GM12865 (cell line): ENCODE results near the gene NHSL1.

Experiments
- DNase-seq: peaks from one replicate; pipeline ENCODE4 v3.0.0; 2010; ENCODE audit warnings: low read depth
- H3K4me3 ChIP-seq: 2 replicates; pipeline ENCODE4 v1.5.1; 2011; ENCODE audit warnings: mild to moderate bottlenecking, low read depth, low read length, control low read depth
- CTCF ChIP-seq: IDR thresholded peaks from 2 replicates; pipeline ENCODE4 v1.5.1; 2011; ENCODE audit warnings: low read length, control low read depth, low read depth, inconsistent platforms; ENCODE audit not compliant: insufficient read depth; ENCODE audit errors: missing control alignments

NHSL1 gene

GRCh38 chr6:138531387-138531786, 32.1 kb upstream of the NHSL1 start:
- no peak for DNase-seq
- TF ChIP-seq CTCF, result no peak
- no peak overlapping the region for H3K4me3 ChIP-seq

- TF ChIP-seq CTCF, result no peak
- H3K4me3 ChIP-seq, result no peak overlapping the region
- no peak for DNase-seq
Measured at GRCh38 chr6:138529478-138529877, 30.2 kb upstream of the NHSL1 start.

GRCh38 chr6:138528956-138529355, 29.7 kb upstream of the NHSL1 start:
- H3K4me3 ChIP-seq, result no peak overlapping the region
- TF ChIP-seq CTCF, result no peak
- no peak for DNase-seq

GRCh38 chr6:138528137-138528536, 28.8 kb upstream of the NHSL1 start:
- no peak overlapping the region for H3K4me3 ChIP-seq
- DNase-seq, result no peak
- TF ChIP-seq CTCF, result no peak

- no peak for DNase-seq
- H3K4me3 ChIP-seq, result no peak overlapping the region
- no peak for TF ChIP-seq CTCF
Measured at GRCh38 chr6:138527411-138528088, 28.3 kb upstream of the NHSL1 start.

GRCh38 chr6:138526822-138527235, 27.5 kb upstream of the NHSL1 start:
- H3K4me3 ChIP-seq, result no peak overlapping the region

More at GRCh38 chr6:138526822-138527235, 27.5 kb upstream of the NHSL1 start:
- no peak for DNase-seq
- no peak for TF ChIP-seq CTCF
